DOHH2 (cell line): ENCODE results near the gene OR2F1.

Experiments used
- H3F3A ChIP-seq: fragments of 200-600 bp; sonication (generic), shearing (Covaris generic); 2 replicates; pipeline ENCODE4 v1.6.0; 2016; ENCODE audit warnings: antibody characterized with exemption, mild to moderate bottlenecking; ENCODE audit not compliant: control insufficient read depth, insufficient read depth
- H3K27ac ChIP-seq: fragments of 200-600 bp; sonication (generic); 2 replicates; pipeline ENCODE4 v1.5.1; 2014; ENCODE audit warnings: low read depth, mild to moderate bottlenecking, low read length, moderate library complexity
- H3K27me3 ChIP-seq: fragments of 200-600 bp; sonication (generic); 2 replicates; pipeline ENCODE4 v1.6.1; 2014; ENCODE audit warnings: mild to moderate bottlenecking, low read length, mixed read lengths; ENCODE audit not compliant: control insufficient read depth
- H3K36me3 ChIP-seq: fragments of 200-600 bp; sonication (generic); 2 replicates; pipeline ENCODE4 v1.6.1; 2014; ENCODE audit warnings: mild to moderate bottlenecking, low read length, moderate library complexity, mixed read lengths; ENCODE audit not compliant: control insufficient read depth
- H3K4me1 ChIP-seq: fragments of 200-600 bp; sonication (generic); 2 replicates; pipeline ENCODE4 v1.6.1; 2014; ENCODE audit warnings: mild to moderate bottlenecking, low read length, mixed read lengths; ENCODE audit not compliant: control insufficient read depth
- H3K4me2 ChIP-seq: fragments of 200-600 bp; sonication (generic); 2 replicates; pipeline ENCODE4 v1.6.0; 2014; ENCODE audit warnings: mild to moderate bottlenecking, low read length, moderate library complexity
- H3K4me3 ChIP-seq: fragments of 200-600 bp; sonication (generic); 2 replicates; pipeline ENCODE4 v1.5.1; 2014; ENCODE audit warnings: mild to moderate bottlenecking, low read length, mixed read lengths
- H3K79me2 ChIP-seq: fragments of 200-600 bp; sonication (generic); 2 replicates; pipeline ENCODE4 v1.6.1; 2014; ENCODE audit warnings: mild to moderate bottlenecking, low read length, mixed read lengths; ENCODE audit not compliant: control insufficient read depth
- H3K9me2 ChIP-seq: fragments of 200-600 bp; sonication (generic); replicated peaks from 2 replicates; pipeline ENCODE4 v1.6.1; 2014; ENCODE audit warnings: mild to moderate bottlenecking, low read length, mixed read lengths; ENCODE audit not compliant: control insufficient read depth
- H3K9me3 ChIP-seq: fragments of 200-600 bp; sonication (generic); 2 replicates; pipeline ENCODE4 v1.6.1; 2014; ENCODE audit warnings: antibody characterized with exemption, low read length, mixed read lengths; ENCODE audit not compliant: control insufficient read depth, insufficient read depth
- H4K20me1 ChIP-seq: fragments of 200-600 bp; sonication (generic); 2 replicates; pipeline ENCODE4 v1.6.0; 2014; ENCODE audit warnings: low read depth, mild to moderate bottlenecking, antibody characterized with exemption, low read length, moderate library complexity; ENCODE audit not compliant: control insufficient read depth, insufficient read depth
- CTCF ChIP-seq: fragments of 200-600 bp; sonication (generic); IDR thresholded peaks from one replicate; pipeline ENCODE4 v1.5.1; 2014; ENCODE audit warnings: antibody characterized with exemption, mild to moderate bottlenecking, low read depth, low read length; ENCODE audit not compliant: poor library complexity, severe bottlenecking
- EZH2phosphoT487 ChIP-seq: fragments of 200-600 bp; sonication (generic); IDR thresholded peaks from 2 replicates; pipeline ENCODE4 v1.6.1; 2017; ENCODE audit warnings: borderline replicate concordance, mild to moderate bottlenecking, antibody characterized with exemption, low read length, moderate library complexity, mixed read lengths

The OR2F1 gene

GRCh38 chr7:143924851-143925250 is 29.8 kb upstream of the OR2F1 start:
- no peak for TF ChIP-seq CTCF
- TF ChIP-seq EZH2phosphoT487 = no peak
- H3K9me2 ChIP-seq = no peaks in the 10 kb centered on the region
- H3F3A ChIP-seq = no peaks in the 10 kb centered on the region
- H4K20me1 ChIP-seq = no peaks in the 10 kb centered on the region
- no peaks in the 10 kb centered on the region for H3K27me3 ChIP-seq
- no peaks in the 10 kb centered on the region for H3K36me3 ChIP-seq
- no peaks in the 10 kb centered on the region for H3K4me1 ChIP-seq
- H3K79me2 ChIP-seq = no peaks in the 10 kb centered on the region
- H3K4me2 ChIP-seq = no peak overlapping the region
- H3K4me3 ChIP-seq = no peak overlapping the region
- no peak overlapping the region for H3K27ac ChIP-seq
- no peaks in the 10 kb centered on the region for H3K9me3 ChIP-seq

GRCh38 chr7:143929224-143929920 is 25.3 kb upstream of the OR2F1 start:
- H4K20me1 ChIP-seq = no peaks in the 10 kb centered on the region
- H3F3A ChIP-seq = no peaks in the 10 kb centered on the region

GRCh38 chr7:143931739-143932138 is 22.9 kb upstream of the OR2F1 start:
- TF ChIP-seq CTCF (no peak), EZH2phosphoT487 (no peak)
- H3K9me2 ChIP-seq = no peaks in the 10 kb centered on the region

More at GRCh38 chr7:143929224-143929920, 25.3 kb upstream of the OR2F1 start:
- Histone ChIP-seq H3K27me3 (no peaks in the 10 kb centered on the region), H3K79me2 (no peaks in the 10 kb centered on the region), H3K36me3 (no peaks in the 10 kb centered on the region), H3K9me3 (no peaks in the 10 kb centered on the region), H3K4me2 (no peak overlapping the region), H3K9me2 (no peaks in the 10 kb centered on the region), H3K4me1 (no peaks in the 10 kb centered on the region), H3K4me3 (no peak overlapping the region), H3K27ac (no peak overlapping the region)
- TF ChIP-seq CTCF (no peak), EZH2phosphoT487 (no peak)

More at GRCh38 chr7:143931739-143932138, 22.9 kb upstream of the OR2F1 start:
- no peaks in the 10 kb centered on the region for H3K9me3 ChIP-seq
- H3K27ac ChIP-seq = no peak overlapping the region
- H3K4me2 ChIP-seq = no peak overlapping the region
- H4K20me1 ChIP-seq = no peaks in the 10 kb centered on the region
- no peak overlapping the region for H3K4me3 ChIP-seq
- H3F3A ChIP-seq = no peaks in the 10 kb centered on the region
- no peaks in the 10 kb centered on the region for H3K36me3 ChIP-seq
- no peaks in the 10 kb centered on the region for H3K79me2 ChIP-seq
- no peaks in the 10 kb centered on the region for H3K27me3 ChIP-seq
- H3K4me1 ChIP-seq = no peaks in the 10 kb centered on the region
